ENCODE data around the gene UXS1.

Gene UXS1

GRCh38 chr2:106129150-106129549 lies 65.0 kb downstream of the UXS1 start:
- no peak for DNase-seq

GRCh38 chr2:106127776-106128268 lies 66.3 kb downstream of the UXS1 start:
- no peak for DNase-seq

GRCh38 chr2:106127282-106127771 lies 66.8 kb downstream of the UXS1 start:
- DNase-seq, result no peak

GRCh38 chr2:106126705-106127281 lies 67.3 kb downstream of the UXS1 start:
- DNase-seq, result no peak

- no peak for DNase-seq
Observed at GRCh38 chr2:106126295-106126694, 67.8 kb downstream of the UXS1 start.

GRCh38 chr2:106124905-106125549 lies 69.1 kb downstream of the UXS1 start:
- DNase-seq, result no peak

- no peak for DNase-seq
Observed at GRCh38 chr2:106124106-106124756, 69.9 kb downstream of the UXS1 start.

GRCh38 chr2:106122157-106122556 lies 71.9 kb downstream of the UXS1 start:
- DNase-seq, result no peak

- DNase-seq, result no peak
Observed at GRCh38 chr2:106120432-106120831, 73.7 kb downstream of the UXS1 start.

GRCh38 chr2:106119074-106119473 lies 75.0 kb downstream of the UXS1 start:
- DNase-seq, result no peak

GRCh38 chr2:106117882-106118684 lies 76.0 kb downstream of the UXS1 start:
- DNase-seq, result no peak

GRCh38 chr2:106117347-106117746 lies 76.8 kb downstream of the UXS1 start:
- DNase-seq, result no peak

GRCh38 chr2:106116248-106116647 lies 77.9 kb downstream of the UXS1 start:
- no peak for DNase-seq

GRCh38 chr2:106115665-106116064 lies 78.4 kb downstream of the UXS1 start:
- DNase-seq, result no peak

- no peak for DNase-seq
Observed at GRCh38 chr2:106115250-106115649, 78.9 kb downstream of the UXS1 start.

- no peak for DNase-seq
Observed at GRCh38 chr2:106114166-106114565, 79.9 kb downstream of the UXS1 start.

GRCh38 chr2:106113361-106113966 lies 80.6 kb downstream of the UXS1 start:
- DNase-seq, result no peak

GRCh38 chr2:106111882-106112571 lies 82.1 kb downstream of the UXS1 start:
- no peak for DNase-seq

- no peak for DNase-seq
Observed at GRCh38 chr2:106109675-106110424, 84.3 kb downstream of the UXS1 start.

- no peak for DNase-seq
Observed at GRCh38 chr2:106108791-106109190, 85.3 kb downstream of the UXS1 start.

- DNase-seq, result no peak
Observed at GRCh38 chr2:106108351-106108750, 85.8 kb downstream of the UXS1 start.
